ENCODE results near the gene MS4A13.

GRCh38 chr11:60544077-60544476 lies 28.9 kb downstream of the MS4A13 start:
- TF ChIP-seq CTCF (IDR thresholded peaks at IDR 0.05; ENCODE audit: control extremely low read depth in 1 of 3, insufficient read depth in 1 of 3, low read depth in 1 of 3, low read length in 3 of 3) (no peak), TAF1 (IDR thresholded peaks at IDR 0.05; ENCODE audit: low read depth, low read length) (no peak), BACH1 (IDR thresholded peaks at IDR 0.05; ENCODE audit: low read length) (no peak), CHD2 (IDR thresholded peaks at IDR 0.05; ENCODE audit: low read length) (no peak), SUZ12 (IDR thresholded peaks at IDR 0.05; ENCODE audit: low read length) (no peak)

All from H1 (cell line).